NB4 (cell line): ENCODE results near the gene TSPAN5.

Source experiments
- DNase-seq: peaks from one replicate; pipeline ENCODE4 v3.0.0; 2010; ENCODE audit warnings: low read depth
- H3K4me3 ChIP-seq: one replicate; pipeline ENCODE4 v1.5.1; 2011; ENCODE audit warnings: mild to moderate bottlenecking, low read depth, low read length, moderate library complexity
- MYC ChIP-seq: IDR thresholded peaks from 2 replicates; pipeline ENCODE4 v1.6.1; 2011; ENCODE audit warnings: low read depth, low read length
- POLR2A ChIP-seq: IDR thresholded peaks from 2 replicates; pipeline ENCODE4 v1.6.1; 2011; ENCODE audit warnings: mild to moderate bottlenecking; ENCODE audit not compliant: insufficient read length; ENCODE audit errors: extremely low read depth
- TF ChIP-seq, protein P1 (sequence below): IDR thresholded peaks from 2 replicates; pipeline ENCODE4 v1.6.1; 2011; ENCODE audit warnings: low read depth, low read length
- TF ChIP-seq, protein P2 (sequence below): IDR thresholded peaks from one replicate; pipeline ENCODE4 v1.5.1; 2012; ENCODE audit warnings: low read depth, low read length

TSPAN5 gene

GRCh38 chr4:98519268-98519977 is 139.0 kb downstream of the TSPAN5 start:
- no peak overlapping the region for H3K4me3 ChIP-seq
- DNase-seq: no peak
- TF ChIP-seq MYC (no peak), POLR2A (no peak)
- TF ChIP-seq, protein P1, sequence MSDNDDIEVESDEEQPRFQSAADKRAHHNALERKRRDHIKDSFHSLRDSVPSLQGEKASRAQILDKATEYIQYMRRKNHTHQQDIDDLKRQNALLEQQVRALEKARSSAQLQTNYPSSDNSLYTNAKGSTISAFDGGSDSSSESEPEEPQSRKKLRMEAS: no peak
- TF ChIP-seq, protein P2, sequence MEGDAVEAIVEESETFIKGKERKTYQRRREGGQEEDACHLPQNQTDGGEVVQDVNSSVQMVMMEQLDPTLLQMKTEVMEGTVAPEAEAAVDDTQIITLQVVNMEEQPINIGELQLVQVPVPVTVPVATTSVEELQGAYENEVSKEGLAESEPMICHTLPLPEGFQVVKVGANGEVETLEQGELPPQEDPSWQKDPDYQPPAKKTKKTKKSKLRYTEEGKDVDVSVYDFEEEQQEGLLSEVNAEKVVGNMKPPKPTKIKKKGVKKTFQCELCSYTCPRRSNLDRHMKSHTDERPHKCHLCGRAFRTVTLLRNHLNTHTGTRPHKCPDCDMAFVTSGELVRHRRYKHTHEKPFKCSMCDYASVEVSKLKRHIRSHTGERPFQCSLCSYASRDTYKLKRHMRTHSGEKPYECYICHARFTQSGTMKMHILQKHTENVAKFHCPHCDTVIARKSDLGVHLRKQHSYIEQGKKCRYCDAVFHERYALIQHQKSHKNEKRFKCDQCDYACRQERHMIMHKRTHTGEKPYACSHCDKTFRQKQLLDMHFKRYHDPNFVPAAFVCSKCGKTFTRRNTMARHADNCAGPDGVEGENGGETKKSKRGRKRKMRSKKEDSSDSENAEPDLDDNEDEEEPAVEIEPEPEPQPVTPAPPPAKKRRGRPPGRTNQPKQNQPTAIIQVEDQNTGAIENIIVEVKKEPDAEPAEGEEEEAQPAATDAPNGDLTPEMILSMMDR: no peak

GRCh38 chr4:98518559-98519267 is 139.7 kb downstream of the TSPAN5 start:
- TF ChIP-seq, protein P2: no peak
- TF ChIP-seq MYC (no peak), POLR2A (no peak)
- TF ChIP-seq, protein P1: no peak
- H3K4me3 ChIP-seq: no peak overlapping the region
- no peak for DNase-seq

GRCh38 chr4:98517218-98518021 is 141.0 kb downstream of the TSPAN5 start:
- TF ChIP-seq, protein P1: no peak
- TF ChIP-seq POLR2A (no peak), MYC (no peak)
- TF ChIP-seq, protein P2: no peak
- DNase-seq: no peak
- H3K4me3 ChIP-seq: no peak overlapping the region

- no peak for TF ChIP-seq POLR2A
- TF ChIP-seq MYC: no peak
- no peak overlapping the region for H3K4me3 ChIP-seq
- no peak for DNase-seq
Measured at GRCh38 chr4:98516441-98517217, 141.8 kb downstream of the TSPAN5 start.

- H3K4me3 ChIP-seq: no peak overlapping the region
- DNase-seq: no peak
- TF ChIP-seq POLR2A (no peak), MYC (no peak)
- TF ChIP-seq, protein P1: no peak
- TF ChIP-seq, protein P2: no peak
Measured at GRCh38 chr4:98516042-98516440, 142.4 kb downstream of the TSPAN5 start.
